Immature natural killer cell (primary cell): Measurements from ENCODE around the gene GALNT7. TPM values are rescaled to one million over a fixed set of nuclear protein-coding genes. Genes with fewer than 3 reads are reported as not detected.

Experiments used
- DNase-seq, 3 donors: peaks; one replicate each; pipeline ENCODE4 v3.0.0; 2022; ENCODE audit warnings: mixed read lengths in 1 of 3
- H3K27ac Mint-ChIP-seq, 6 donors: one replicate each; pipeline ENCODE4 v1.8.0; 2020; ENCODE audit warnings: mixed read lengths in 6 of 6, mild to moderate bottlenecking in 5 of 6, inconsistent platforms in 4 of 6, moderate library complexity in 3 of 6
- H3K27me3 Mint-ChIP-seq, 3 donors: one replicate each; pipeline ENCODE4 v1.8.0; 2020 to 2021; ENCODE audit warnings: low read depth in 3 of 3, mild to moderate bottlenecking in 3 of 3, mixed read lengths in 3 of 3, moderate library complexity in 3 of 3, inconsistent platforms in 1 of 3
- H3K36me3 Mint-ChIP-seq, 3 donors: one replicate each; pipeline ENCODE4 v1.8.0; 2020; ENCODE audit warnings: mixed read lengths in 3 of 3, inconsistent platforms in 2 of 3, mild to moderate bottlenecking in 2 of 3
- H3K4me1 Mint-ChIP-seq, 2 donors: one replicate each; pipeline ENCODE4 v1.8.0; 2020; ENCODE audit warnings: inconsistent platforms in 2 of 2, mild to moderate bottlenecking in 2 of 2, mixed read lengths in 2 of 2, moderate library complexity in 1 of 2
- H3K4me3 Mint-ChIP-seq, 5 donors: one replicate each; pipeline ENCODE4 v1.8.0; 2020; ENCODE audit warnings: mild to moderate bottlenecking in 5 of 5, mixed read lengths in 5 of 5, inconsistent platforms in 3 of 5, moderate library complexity in 3 of 5
- H3K9me3 Mint-ChIP-seq, 6 donors: one replicate each; pipeline ENCODE4 v1.8.0; 2020; ENCODE audit warnings: mild to moderate bottlenecking in 6 of 6, mixed read lengths in 6 of 6, inconsistent platforms in 4 of 6, moderate library complexity in 3 of 6
- polyA plus RNA-seq, 3 donors: library from polyadenylated mRNA; unstranded; fragments of 300-500 nt; fragmentation: Illumina TruSeq; gene quantifications; one replicate each; pipeline ENCODE4 v1.2.3, GENCODE V29; 2021

GALNT7 gene
- polyA plus RNA-seq, 3 donors from 2014 or later: 6.8 to 9.9 (median 6.9) TPM

DNA sequence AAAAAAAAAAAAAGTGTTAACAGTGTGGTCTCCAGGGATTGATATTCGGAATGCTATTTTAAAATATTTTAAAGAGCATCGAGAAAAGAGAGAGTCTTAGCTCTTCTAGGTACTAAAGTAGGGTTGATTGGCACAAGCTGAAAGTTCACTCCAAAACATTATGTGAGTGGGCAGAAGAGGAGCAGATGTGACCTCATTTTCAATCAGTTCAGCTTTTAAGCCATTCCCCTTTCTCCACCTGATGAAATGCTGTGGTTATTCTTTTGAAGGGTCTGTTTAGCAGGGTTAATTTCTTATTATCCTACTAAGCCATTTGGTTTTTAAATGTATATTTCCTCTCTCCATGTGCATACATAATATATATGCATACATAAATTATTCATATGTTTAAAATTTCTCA is 69.2 kb downstream of the GALNT7 start:
- H3K27me3 Mint-ChIP-seq: peaks cover 0 to 2% (median 0%) of the 10 kb centered on the region in 3 donors
- no peak for DNase-seq
- H3K4me3 Mint-ChIP-seq: no peak overlapping the region
- H3K36me3 Mint-ChIP-seq: peaks cover 0 to 3% (median 0%) of the 10 kb centered on the region in 3 donors
- no peaks in the 10 kb centered on the region for H3K9me3 Mint-ChIP-seq
- peaks cover 1 to 9% of the 10 kb centered on the region in 2 donors for H3K4me1 Mint-ChIP-seq
- H3K27ac Mint-ChIP-seq: no peak overlapping the region

DNA sequence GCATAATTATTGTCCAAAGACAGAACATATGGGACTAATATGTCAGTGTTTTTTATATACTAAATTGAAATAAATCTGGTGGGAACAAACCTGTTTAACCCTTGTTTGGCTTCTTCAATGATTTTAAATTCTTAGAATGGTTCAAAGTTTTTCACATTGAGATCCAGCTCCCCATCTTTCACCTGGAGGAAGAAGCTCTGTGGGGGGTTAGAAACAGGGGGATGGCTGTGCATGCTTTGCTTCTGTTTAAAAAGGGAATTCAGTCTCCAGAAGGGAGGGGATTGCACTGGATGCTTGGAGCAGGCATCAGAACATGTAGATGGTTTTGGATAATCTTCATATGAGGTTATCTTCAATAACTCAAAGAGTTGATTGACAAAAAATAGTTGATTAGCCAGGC is 72.1 kb downstream of the GALNT7 start:
- H3K4me3 Mint-ChIP-seq: no peak overlapping the region
- no peak for DNase-seq
- H3K36me3 Mint-ChIP-seq: peaks cover 0 to 3% (median 0%) of the 10 kb centered on the region in 3 donors
- H3K27me3 Mint-ChIP-seq: peaks cover 0 to 2% (median 0%) of the 10 kb centered on the region in 3 donors
- H3K9me3 Mint-ChIP-seq: no peaks in the 10 kb centered on the region
- H3K27ac Mint-ChIP-seq: no peak overlapping the region
- H3K4me1 Mint-ChIP-seq: peaks cover 2 to 15% of the 10 kb centered on the region in 2 donors

- no peaks in the 10 kb centered on the region for H3K36me3 Mint-ChIP-seq
- H3K9me3 Mint-ChIP-seq: no peaks in the 10 kb centered on the region
- H3K4me1 Mint-ChIP-seq: peaks cover 2 to 24% of the 10 kb centered on the region in 2 donors
- DNase-seq: no peak
- peaks cover 0 to 2% (median 0%) of the 10 kb centered on the region in 3 donors for H3K27me3 Mint-ChIP-seq
- H3K27ac Mint-ChIP-seq: no peak overlapping the region
- H3K4me3 Mint-ChIP-seq: no peak overlapping the region
Measured at GRCh38 chr4:173242466-173243250, 74.0 kb downstream of the GALNT7 start.

GRCh38 chr4:173243321-173243720 is 74.7 kb downstream of the GALNT7 start:
- Mint-ChIP-seq H3K9me3 (no peaks in the 10 kb centered on the region), H3K4me3 (no peak overlapping the region), H3K27me3 (peaks cover 0 to 2% (median 0%) of the 10 kb centered on the region in 3 donors), H3K27ac (no peak overlapping the region), H3K36me3 (no peaks in the 10 kb centered on the region), H3K4me1 (peaks cover 5 to 27% of the 10 kb centered on the region in 2 donors)
- DNase-seq: no peak

DNA sequence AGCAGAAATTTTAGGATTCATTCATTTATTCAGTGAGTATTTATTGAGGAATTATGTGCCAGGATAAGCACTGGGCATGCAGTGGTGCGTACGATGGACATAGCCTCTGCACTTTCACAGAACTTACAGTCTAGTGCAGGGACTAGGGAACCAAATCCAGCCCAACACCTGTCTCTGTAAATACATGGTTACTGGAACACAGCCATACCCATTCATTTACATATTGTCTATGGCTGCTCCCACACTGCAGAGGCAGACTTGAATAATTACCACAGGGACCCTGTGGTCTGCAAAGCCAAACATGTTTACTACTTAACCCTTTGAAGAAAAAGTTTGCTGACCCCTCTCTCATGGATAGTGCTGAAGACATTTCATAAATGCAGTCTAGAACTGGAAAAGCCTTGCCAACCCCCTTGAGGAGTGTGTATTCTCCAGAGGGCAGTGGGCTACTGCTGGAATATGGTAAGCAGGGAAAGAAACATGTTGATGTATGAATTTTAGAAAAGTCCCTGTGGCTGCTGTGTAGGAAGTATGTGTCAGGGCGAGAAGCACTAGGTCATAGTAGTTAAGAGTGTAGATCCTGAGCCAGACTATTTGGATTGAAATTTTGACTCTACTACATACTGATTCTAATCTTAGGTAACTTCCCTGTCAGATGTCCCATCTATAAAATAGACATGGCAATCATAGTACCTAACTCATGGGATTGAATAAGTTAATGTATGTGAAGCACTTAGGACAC is 75.5 kb downstream of the GALNT7 start:
- peaks cover 5 to 27% of the 10 kb centered on the region in 2 donors for H3K4me1 Mint-ChIP-seq
- H3K27me3 Mint-ChIP-seq: peaks cover 0 to 2% (median 0%) of the 10 kb centered on the region in 3 donors
- no peaks in the 10 kb centered on the region for H3K9me3 Mint-ChIP-seq
- no peak for DNase-seq
- H3K36me3 Mint-ChIP-seq: no peaks in the 10 kb centered on the region
- no peak overlapping the region for H3K27ac Mint-ChIP-seq
- no peak overlapping the region for H3K4me3 Mint-ChIP-seq

DNA sequence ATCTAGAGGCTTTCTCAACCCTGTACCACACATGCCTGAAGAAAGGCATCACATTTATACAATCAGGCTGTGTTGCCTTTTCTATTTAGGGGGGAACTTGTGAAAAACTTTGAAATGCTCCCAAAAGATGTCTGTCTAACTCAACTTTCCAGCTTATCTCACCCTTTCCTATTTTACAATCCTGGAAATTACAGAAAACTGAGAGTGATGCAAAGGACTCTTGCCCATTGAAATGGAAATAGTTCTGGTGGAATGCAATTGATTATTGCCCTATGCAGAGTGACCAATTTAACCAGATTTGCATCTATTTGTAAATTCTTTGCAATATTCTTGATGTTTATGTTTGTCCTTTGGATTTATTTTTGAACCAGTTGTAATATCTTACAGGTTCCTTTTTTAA is 77.3 kb downstream of the GALNT7 start:
- Mint-ChIP-seq H3K4me3 (no peak overlapping the region), H3K9me3 (no peaks in the 10 kb centered on the region), H3K27me3 (no peaks in the 10 kb centered on the region), H3K36me3 (peaks cover 0 to 4% (median 0%) of the 10 kb centered on the region in 3 donors), H3K4me1 (peaks cover 5 to 27% of the 10 kb centered on the region in 2 donors), H3K27ac (no peak overlapping the region)
- no peak for DNase-seq

- H3K27me3 Mint-ChIP-seq: no peaks in the 10 kb centered on the region
- H3K27ac Mint-ChIP-seq: no peak overlapping the region
- H3K4me3 Mint-ChIP-seq: no peak overlapping the region
- H3K4me1 Mint-ChIP-seq: peaks cover 5 to 32% of the 10 kb centered on the region in 2 donors
- DNase-seq: no peak
- peaks cover 0 to 4% (median 0%) of the 10 kb centered on the region in 3 donors for H3K36me3 Mint-ChIP-seq
- no peaks in the 10 kb centered on the region for H3K9me3 Mint-ChIP-seq
Measured at GRCh38 chr4:173246719-173247118, 78.1 kb downstream of the GALNT7 start.

GRCh38 chr4:173247321-173247720 is 78.7 kb downstream of the GALNT7 start:
- Mint-ChIP-seq H3K36me3 (peaks cover 0 to 4% (median 0%) of the 10 kb centered on the region in 3 donors), H3K4me1 (peaks cover 7 to 31% of the 10 kb centered on the region in 2 donors), H3K4me3 (no peak overlapping the region), H3K27ac (no peak overlapping the region), H3K27me3 (no peaks in the 10 kb centered on the region), H3K9me3 (no peaks in the 10 kb centered on the region)
- DNase-seq: no peak

DNA sequence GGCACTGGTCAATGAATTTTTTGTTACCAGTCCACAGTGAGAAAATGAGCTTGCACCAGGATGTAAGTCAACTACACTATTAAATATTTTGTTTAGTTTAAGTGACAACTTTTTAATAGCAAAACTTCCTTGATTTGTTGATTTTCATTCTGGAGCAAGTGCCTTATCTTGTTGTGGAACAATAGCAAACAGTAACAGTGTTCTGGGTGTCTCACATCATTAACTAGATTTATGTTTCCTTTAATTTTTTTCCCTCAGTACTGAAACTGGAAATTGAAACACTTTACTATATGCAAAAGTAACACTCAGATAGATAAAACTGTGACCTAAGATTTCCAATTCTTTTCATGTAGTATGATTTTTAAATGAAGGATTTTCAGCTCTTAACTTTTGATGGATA is 80.1 kb downstream of the GALNT7 start:
- H3K4me3 Mint-ChIP-seq: no peak overlapping the region
- H3K9me3 Mint-ChIP-seq: no peaks in the 10 kb centered on the region
- H3K4me1 Mint-ChIP-seq: peaks cover 11 to 25% of the 10 kb centered on the region in 2 donors
- no peaks in the 10 kb centered on the region for H3K27me3 Mint-ChIP-seq
- no peak overlapping the region for H3K27ac Mint-ChIP-seq
- no peak for DNase-seq
- H3K36me3 Mint-ChIP-seq: peaks cover 0 to 8% (median 4%) of the 10 kb centered on the region in 3 donors

DNA sequence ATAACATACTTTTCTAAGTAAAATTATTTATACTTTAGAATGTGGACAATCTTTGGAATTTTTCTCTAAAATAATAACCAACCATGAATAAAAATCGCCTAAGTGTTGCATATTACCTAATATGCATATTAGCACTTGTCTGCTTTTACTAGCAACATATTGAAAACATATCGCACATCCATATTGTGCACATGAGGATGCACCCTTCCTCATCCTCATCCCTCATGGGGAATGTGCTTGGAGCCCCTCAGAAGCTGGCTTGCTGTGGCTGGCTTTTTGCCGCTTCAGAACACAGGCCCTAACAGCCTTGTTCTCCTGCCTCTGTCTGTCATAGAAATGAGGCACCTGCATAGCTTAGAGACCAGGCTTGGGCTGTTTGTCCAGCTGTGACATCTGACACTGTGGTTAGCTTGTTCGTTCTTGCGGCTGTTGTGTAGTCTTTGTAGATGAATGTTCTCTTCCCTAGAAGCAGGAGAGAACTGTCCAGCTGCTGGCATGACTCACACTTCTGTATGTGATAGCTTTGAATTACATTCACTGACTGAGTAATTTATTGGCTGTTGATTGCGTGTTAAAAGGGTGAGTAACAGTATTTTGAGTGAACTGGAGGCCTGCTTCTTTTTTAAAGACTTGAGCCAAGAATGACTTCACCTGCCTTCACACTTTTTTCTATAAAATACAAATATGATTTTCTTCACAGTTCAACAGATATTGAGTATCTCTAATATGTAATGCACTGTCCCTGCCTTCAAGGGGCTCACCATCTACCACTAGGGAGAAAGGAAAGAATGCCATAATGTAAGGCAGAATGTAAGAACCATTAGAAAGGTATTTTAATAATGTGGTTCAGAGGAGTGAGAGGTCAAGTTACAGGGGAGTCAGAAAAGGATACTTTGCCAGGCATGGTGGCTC is 83.7 kb downstream of the GALNT7 start:
- Mint-ChIP-seq H3K9me3 (no peaks in the 10 kb centered on the region), H3K4me3 (no peak overlapping the region), H3K4me1 (peaks cover 11 to 19% of the 10 kb centered on the region in 2 donors), H3K27ac (no peak overlapping the region), H3K27me3 (no peaks in the 10 kb centered on the region), H3K36me3 (peaks cover 0 to 8% (median 4%) of the 10 kb centered on the region in 3 donors)
- no peak for DNase-seq

GRCh38 chr4:173253561-173253960 is 85.0 kb downstream of the GALNT7 start:
- no peak overlapping the region for H3K4me3 Mint-ChIP-seq
- DNase-seq: no peak
- no peaks in the 10 kb centered on the region for H3K9me3 Mint-ChIP-seq
- no peaks in the 10 kb centered on the region for H3K27me3 Mint-ChIP-seq
- peaks cover 0 to 8% (median 4%) of the 10 kb centered on the region in 3 donors for H3K36me3 Mint-ChIP-seq
- H3K4me1 Mint-ChIP-seq: peaks cover 8 to 12% of the 10 kb centered on the region in 2 donors
- H3K27ac Mint-ChIP-seq: no peak overlapping the region

DNA sequence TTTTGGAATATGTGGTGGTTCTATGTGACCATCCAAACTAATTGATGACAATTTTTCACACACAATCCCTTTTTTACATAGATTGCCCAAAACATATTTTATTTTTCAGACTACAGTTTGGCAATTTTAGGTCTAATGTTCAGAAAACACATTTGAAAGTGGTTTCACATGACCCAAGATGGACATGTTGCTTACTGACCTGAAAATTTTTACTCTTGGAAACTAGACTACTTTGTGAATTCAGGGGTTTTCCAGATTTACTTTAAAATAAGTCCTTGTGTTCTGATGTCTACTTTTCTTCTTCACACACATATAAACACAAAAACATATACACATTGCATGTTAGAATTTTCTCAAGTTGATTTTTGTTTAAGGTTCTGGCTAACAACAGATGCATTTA is 86.0 kb downstream of the GALNT7 start:
- H3K4me1 Mint-ChIP-seq: peaks cover 8 to 12% of the 10 kb centered on the region in 2 donors
- H3K36me3 Mint-ChIP-seq: peaks cover 0 to 8% (median 4%) of the 10 kb centered on the region in 3 donors
- H3K4me3 Mint-ChIP-seq: no peak overlapping the region
- no peak for DNase-seq
- H3K27ac Mint-ChIP-seq: no peak overlapping the region
- no peaks in the 10 kb centered on the region for H3K27me3 Mint-ChIP-seq
- no peaks in the 10 kb centered on the region for H3K9me3 Mint-ChIP-seq

DNA sequence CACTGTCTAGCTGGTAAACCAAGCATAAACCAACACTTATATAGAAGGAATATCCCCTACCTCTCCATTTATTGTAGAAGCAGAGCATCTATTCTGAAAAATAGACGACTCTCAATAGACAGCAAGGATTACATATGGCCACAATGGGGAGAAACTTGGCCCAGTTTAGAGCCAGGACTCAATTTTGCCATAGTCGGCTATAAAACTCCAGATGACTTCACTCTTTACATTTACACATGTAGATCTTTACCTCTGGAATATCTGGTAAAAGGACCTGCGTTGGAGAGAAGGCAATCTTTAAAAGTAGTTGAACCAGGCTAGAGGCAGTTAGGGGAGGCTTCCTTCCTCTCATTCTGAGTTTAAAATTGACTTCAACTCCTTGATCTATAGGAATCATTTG is 88.2 kb downstream of the GALNT7 start:
- Mint-ChIP-seq H3K4me1 (peaks cover 7 to 8% of the 10 kb centered on the region in 2 donors), H3K9me3 (no peaks in the 10 kb centered on the region), H3K36me3 (peaks cover 0 to 8% (median 0%) of the 10 kb centered on the region in 3 donors), H3K4me3 (no peak overlapping the region), H3K27ac (no peak overlapping the region), H3K27me3 (no peaks in the 10 kb centered on the region)
- DNase-seq: no peak
